ENCODE measurements around the gene PDXP. TPM values are rescaled to one million over a fixed set of nuclear protein-coding genes. Genes with fewer than 3 reads are reported as not detected.

PDXP gene
- total and polyA plus RNA-seq, 2 of the 13 experiments (the other 11 are each of a cell fraction or from before 2014, with no cell fraction given), result 58.2 to 70.6 TPM

DNA sequence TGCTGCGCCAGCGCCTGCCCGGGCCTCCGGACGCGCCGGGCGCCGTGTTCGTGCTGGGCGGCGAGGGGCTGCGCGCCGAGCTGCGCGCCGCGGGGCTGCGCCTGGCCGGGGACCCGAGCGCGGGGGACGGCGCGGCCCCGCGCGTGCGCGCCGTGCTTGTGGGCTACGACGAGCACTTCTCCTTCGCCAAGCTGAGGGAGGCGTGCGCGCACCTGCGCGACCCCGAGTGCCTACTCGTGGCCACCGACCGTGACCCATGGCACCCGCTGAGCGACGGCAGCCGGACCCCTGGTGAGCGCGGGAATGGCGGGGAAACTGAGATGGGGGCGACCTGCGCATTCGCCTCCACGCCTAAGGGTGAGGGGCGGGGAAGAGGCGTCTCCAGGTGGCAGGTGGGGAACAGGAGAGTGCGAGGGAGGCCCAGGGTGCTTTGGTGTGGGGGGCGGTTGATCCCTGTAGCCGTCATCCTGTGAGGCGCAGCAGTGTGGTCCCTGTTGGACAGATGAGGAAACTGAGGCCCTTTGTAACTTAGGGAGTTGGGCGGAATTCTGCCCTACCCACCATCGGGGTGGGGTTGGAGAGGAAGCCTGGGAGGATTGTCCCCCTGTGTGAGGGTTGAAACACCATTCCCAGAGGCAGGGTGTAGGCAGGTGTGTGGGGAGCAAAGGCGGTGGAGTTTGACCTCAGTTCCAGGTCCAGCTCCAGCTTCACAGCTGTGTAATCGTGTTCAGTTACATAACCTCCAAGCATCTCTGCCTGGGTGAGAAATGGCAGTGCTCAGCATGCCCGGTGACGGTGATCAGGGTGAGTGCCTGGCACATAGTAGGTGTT is 758 bp downstream of the PDXP start (continued):
- TF ChIP-seq HDAC1 (CRISPR knock-in tag; IDR thresholded peaks at IDR 0.05), result peak; percentile 91
- TF ChIP-seq RFXAP (CRISPR knock-in tag; IDR thresholded peaks at IDR 0.05; ENCODE audit: borderline replicate concordance), result no peak
- TF ChIP-seq, protein P1, sequence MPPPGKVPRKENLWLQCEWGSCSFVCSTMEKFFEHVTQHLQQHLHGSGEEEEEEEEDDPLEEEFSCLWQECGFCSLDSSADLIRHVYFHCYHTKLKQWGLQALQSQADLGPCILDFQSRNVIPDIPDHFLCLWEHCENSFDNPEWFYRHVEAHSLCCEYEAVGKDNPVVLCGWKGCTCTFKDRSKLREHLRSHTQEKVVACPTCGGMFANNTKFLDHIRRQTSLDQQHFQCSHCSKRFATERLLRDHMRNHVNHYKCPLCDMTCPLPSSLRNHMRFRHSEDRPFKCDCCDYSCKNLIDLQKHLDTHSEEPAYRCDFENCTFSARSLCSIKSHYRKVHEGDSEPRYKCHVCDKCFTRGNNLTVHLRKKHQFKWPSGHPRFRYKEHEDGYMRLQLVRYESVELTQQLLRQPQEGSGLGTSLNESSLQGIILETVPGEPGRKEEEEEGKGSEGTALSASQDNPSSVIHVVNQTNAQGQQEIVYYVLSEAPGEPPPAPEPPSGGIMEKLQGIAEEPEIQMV (CRISPR knock-in tag; IDR thresholded peaks at IDR 0.05; ENCODE audit: low read depth), result 0 out of 2 replicates have a peak, but pooled peaks have one; percentile 34
- TF ChIP-seq, protein P2, sequence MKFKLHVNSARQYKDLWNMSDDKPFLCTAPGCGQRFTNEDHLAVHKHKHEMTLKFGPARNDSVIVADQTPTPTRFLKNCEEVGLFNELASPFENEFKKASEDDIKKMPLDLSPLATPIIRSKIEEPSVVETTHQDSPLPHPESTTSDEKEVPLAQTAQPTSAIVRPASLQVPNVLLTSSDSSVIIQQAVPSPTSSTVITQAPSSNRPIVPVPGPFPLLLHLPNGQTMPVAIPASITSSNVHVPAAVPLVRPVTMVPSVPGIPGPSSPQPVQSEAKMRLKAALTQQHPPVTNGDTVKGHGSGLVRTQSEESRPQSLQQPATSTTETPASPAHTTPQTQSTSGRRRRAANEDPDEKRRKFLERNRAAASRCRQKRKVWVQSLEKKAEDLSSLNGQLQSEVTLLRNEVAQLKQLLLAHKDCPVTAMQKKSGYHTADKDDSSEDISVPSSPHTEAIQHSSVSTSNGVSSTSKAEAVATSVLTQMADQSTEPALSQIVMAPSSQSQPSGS (CRISPR knock-in tag; IDR thresholded peaks at IDR 0.05), result peak; percentile 82; the same call in 1 of the 2 replicates
- TF ChIP-seq SNRNP70 (IDR thresholded peaks at IDR 0.05; ENCODE audit: low read depth, low read length), result no peak
- peak; percentile 75; the same call in 1 of the 2 replicates for TF ChIP-seq MIER3 (CRISPR knock-in tag; IDR thresholded peaks at IDR 0.05; ENCODE audit: borderline replicate concordance)
- TF ChIP-seq ZSCAN9 (CRISPR knock-in tag; IDR thresholded peaks at IDR 0.05; ENCODE audit: borderline replicate concordance), result peak; percentile 15; the same call in 1 of the 2 replicates
- TF ChIP-seq ZFYVE20 (CRISPR knock-in tag; IDR thresholded peaks at IDR 0.05; ENCODE audit: borderline replicate concordance, low read depth), result no peak
- peak; percentile 32 for TF ChIP-seq MED8 (CRISPR knock-in tag; IDR thresholded peaks at IDR 0.05; ENCODE audit: insufficient replicate concordance)
- TF ChIP-seq SETDB1 (CRISPR knock-in tag; IDR thresholded peaks at IDR 0.05; ENCODE audit: borderline replicate concordance), result no peak
- TF ChIP-seq, protein P3, sequence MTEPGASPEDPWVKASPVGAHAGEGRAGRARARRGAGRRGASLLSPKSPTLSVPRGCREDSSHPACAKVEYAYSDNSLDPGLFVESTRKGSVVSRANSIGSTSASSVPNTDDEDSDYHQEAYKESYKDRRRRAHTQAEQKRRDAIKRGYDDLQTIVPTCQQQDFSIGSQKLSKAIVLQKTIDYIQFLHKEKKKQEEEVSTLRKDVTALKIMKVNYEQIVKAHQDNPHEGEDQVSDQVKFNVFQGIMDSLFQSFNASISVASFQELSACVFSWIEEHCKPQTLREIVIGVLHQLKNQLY (CRISPR knock-in tag; IDR thresholded peaks at IDR 0.05), result peak; percentile 61; the same call in 1 of the 2 replicates
- TF ChIP-seq SIN3A (IDR thresholded peaks at IDR 0.05; ENCODE audit: borderline replicate concordance, low read depth, low read length), result peak; percentile 65; the same call in 1 of the 2 replicates
- TF ChIP-seq ELF3 (CRISPR knock-in tag; IDR thresholded peaks at IDR 0.05), result peak; percentile 40; the same call in 1 of the 2 replicates
- TF ChIP-seq, protein P4, sequence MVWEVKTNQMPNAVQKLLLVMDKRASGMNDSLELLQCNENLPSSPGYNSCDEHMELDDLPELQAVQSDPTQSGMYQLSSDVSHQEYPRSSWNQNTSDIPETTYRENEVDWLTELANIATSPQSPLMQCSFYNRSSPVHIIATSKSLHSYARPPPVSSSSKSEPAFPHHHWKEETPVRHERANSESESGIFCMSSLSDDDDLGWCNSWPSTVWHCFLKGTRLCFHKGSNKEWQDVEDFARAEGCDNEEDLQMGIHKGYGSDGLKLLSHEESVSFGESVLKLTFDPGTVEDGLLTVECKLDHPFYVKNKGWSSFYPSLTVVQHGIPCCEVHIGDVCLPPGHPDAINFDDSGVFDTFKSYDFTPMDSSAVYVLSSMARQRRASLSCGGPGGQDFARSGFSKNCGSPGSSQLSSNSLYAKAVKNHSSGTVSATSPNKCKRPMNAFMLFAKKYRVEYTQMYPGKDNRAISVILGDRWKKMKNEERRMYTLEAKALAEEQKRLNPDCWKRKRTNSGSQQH (CRISPR knock-in tag; IDR thresholded peaks at IDR 0.05; ENCODE audit: low read depth), result peak; percentile 79; the same call in 1 of the 2 replicates
- TF ChIP-seq HHEX (CRISPR knock-in tag; IDR thresholded peaks at IDR 0.05), result no peak
- TF ChIP-seq CBX5 (CRISPR knock-in tag; IDR thresholded peaks at IDR 0.05; ENCODE audit: borderline replicate concordance), result peak; percentile 63; the same call in 1 of the 2 replicates
- TF ChIP-seq ZNF549 (CRISPR knock-in tag; IDR thresholded peaks at IDR 0.05), result no peak
- no peak for TF ChIP-seq ZEB1 (IDR thresholded peaks at IDR 0.05; ENCODE audit: insufficient replicate concordance, low read depth)
- TF ChIP-seq, protein P5, sequence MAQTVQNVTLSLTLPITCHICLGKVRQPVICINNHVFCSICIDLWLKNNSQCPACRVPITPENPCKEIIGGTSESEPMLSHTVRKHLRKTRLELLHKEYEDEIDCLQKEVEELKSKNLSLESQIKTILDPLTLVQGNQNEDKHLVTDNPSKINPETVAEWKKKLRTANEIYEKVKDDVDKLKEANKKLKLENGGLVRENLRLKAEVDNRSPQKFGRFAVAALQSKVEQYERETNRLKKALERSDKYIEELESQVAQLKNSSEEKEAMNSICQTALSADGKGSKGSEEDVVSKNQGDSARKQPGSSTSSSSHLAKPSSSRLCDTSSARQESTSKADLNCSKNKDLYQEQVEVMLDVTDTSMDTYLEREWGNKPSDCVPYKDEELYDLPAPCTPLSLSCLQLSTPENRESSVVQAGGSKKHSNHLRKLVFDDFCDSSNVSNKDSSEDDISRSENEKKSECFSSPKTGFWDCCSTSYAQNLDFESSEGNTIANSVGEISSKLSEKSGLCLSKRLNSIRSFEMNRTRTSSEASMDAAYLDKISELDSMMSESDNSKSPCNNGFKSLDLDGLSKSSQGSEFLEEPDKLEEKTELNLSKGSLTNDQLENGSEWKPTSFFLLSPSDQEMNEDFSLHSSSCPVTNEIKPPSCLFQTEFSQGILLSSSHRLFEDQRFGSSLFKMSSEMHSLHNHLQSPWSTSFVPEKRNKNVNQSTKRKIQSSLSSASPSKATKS (CRISPR knock-in tag; IDR thresholded peaks at IDR 0.05), result no peak
- TF ChIP-seq AKAP8 (CRISPR knock-in tag; IDR thresholded peaks at IDR 0.05), result peak; percentile 24; the same call in 1 of the 2 replicates

Data from HepG2 (cell line).